ENCODE measurements around the gene STX12. TPM values are rescaled to one million over a fixed set of nuclear protein-coding genes. Genes with fewer than 3 reads are reported as not detected.

STX12 gene
- 67.5 and 76.5 TPM in 2 replicates for total RNA-seq (2014; rRNA removed; shearing (Covaris generic))

- Histone ChIP-seq H3K4me3 (peak within 1 kb of the TSS; percentile 74), H3K9me3 (replicated peaks) (no peaks in the 10 kb centered on the region), H3K27ac (peak within 1 kb of the TSS; percentile 74), H3K4me1 (replicated peaks) (peaks cover 3% of the 10 kb centered on the region; the same call in 1 of the 2 replicates), H3K27me3 (replicated peaks) (no peaks in the 10 kb centered on the region), H3K36me3 (peaks cover 25% of the 10 kb centered on the region)
- peak; percentile 99 for DNase-seq (ENCODE audit: low read depth in 1 of 2, low spot score in 2 of 2)
These were observed at the start of gene STX12 for GRCh38 chr1:27772932-27773825. Gene STX12, plus strand, starts transcription at chr1:27773219. Its CDS starts 89 bp downstream, at chr1:27773308.

- Histone ChIP-seq H3K27me3 (replicated peaks) (no peaks in the 10 kb centered on the region), H3K27ac (peak overlapping the region; percentile 53), H3K9me3 (replicated peaks) (no peaks in the 10 kb centered on the region), H3K4me3 (peak overlapping the region; percentile 74), H3K4me1 (replicated peaks) (peaks cover 10% of the 10 kb centered on the region), H3K36me3 (peaks cover 7% of the 10 kb centered on the region; the same call in 1 of the 2 replicates)
- no peak for DNase-seq (ENCODE audit: low read depth in 1 of 2, low spot score in 2 of 2)
These were observed 48.1 kb upstream of the STX12 start for GRCh38 chr1:27724961-27725373.

GRCh38 chr1:27725374-27726172 is 47.4 kb upstream of the STX12 start, which contains the start of gene FAM76A:
Gene FAM76A, plus strand, starts transcription at chr1:27725961. Its CDS starts 120 bp downstream, at chr1:27726081.
- Histone ChIP-seq H3K4me1 (replicated peaks) (peaks cover 10% of the 10 kb centered on the region), H3K4me3 (peak within 1 kb of the TSS; percentile 74), H3K27ac (peak within 1 kb of the TSS; percentile 53), H3K27me3 (replicated peaks) (no peaks in the 10 kb centered on the region), H3K36me3 (peaks cover 7% of the 10 kb centered on the region; the same call in 1 of the 2 replicates), H3K9me3 (replicated peaks) (no peaks in the 10 kb centered on the region)
- DNase-seq (ENCODE audit: low read depth in 1 of 2, low spot score in 2 of 2), result peak; percentile 99

- Histone ChIP-seq H3K4me3 (peak overlapping the region; percentile 74), H3K27ac (peak overlapping the region; percentile 39), H3K27me3 (replicated peaks) (no peaks in the 10 kb centered on the region), H3K36me3 (peaks cover 7% of the 10 kb centered on the region; the same call in 1 of the 2 replicates), H3K9me3 (replicated peaks) (no peaks in the 10 kb centered on the region), H3K4me1 (replicated peaks) (peaks cover 10% of the 10 kb centered on the region)
- peak; percentile 73 to 82 for DNase-seq (ENCODE audit: low read depth in 1 of 2, low spot score in 2 of 2)
These were observed 46.6 kb upstream of the STX12 start for GRCh38 chr1:27726173-27727044.

GRCh38 chr1:27727126-27727525 is 45.9 kb upstream of the STX12 start:
- peaks cover 11% of the 10 kb centered on the region; the same call in 1 of the 2 replicates for H3K36me3 ChIP-seq
- H3K9me3 ChIP-seq (replicated peaks), result no peaks in the 10 kb centered on the region
- peak overlapping the region; percentile 74; the same call in 1 of the 2 replicates for H3K4me3 ChIP-seq
- H3K4me1 ChIP-seq (replicated peaks), result peaks cover 10% of the 10 kb centered on the region
- DNase-seq (ENCODE audit: low read depth in 1 of 2, low spot score in 2 of 2), result no peak
- no peaks in the 10 kb centered on the region for H3K27me3 ChIP-seq (replicated peaks)
- H3K27ac ChIP-seq, result no peak overlapping the region

- Histone ChIP-seq H3K4me3 (no peak overlapping the region), H3K4me1 (replicated peaks) (no peaks in the 10 kb centered on the region), H3K36me3 (peaks cover 35% of the 10 kb centered on the region), H3K27me3 (replicated peaks) (no peaks in the 10 kb centered on the region), H3K9me3 (replicated peaks) (no peaks in the 10 kb centered on the region), H3K27ac (no peak overlapping the region)
- DNase-seq (ENCODE audit: low read depth in 1 of 2, low spot score in 2 of 2), result no peak
These were observed 36.8 kb upstream of the STX12 start for GRCh38 chr1:27736252-27736651.

- no peaks in the 10 kb centered on the region for H3K27me3 ChIP-seq (replicated peaks)
- DNase-seq (ENCODE audit: low read depth in 1 of 2, low spot score in 2 of 2), result no peak
- H3K4me3 ChIP-seq, result no peak overlapping the region
- H3K27ac ChIP-seq, result no peak overlapping the region
- no peaks in the 10 kb centered on the region for H3K4me1 ChIP-seq (replicated peaks)
- H3K36me3 ChIP-seq, result peaks cover 32% of the 10 kb centered on the region
- H3K9me3 ChIP-seq (replicated peaks), result no peaks in the 10 kb centered on the region
These were observed 31.9 kb upstream of the STX12 start for GRCh38 chr1:27741121-27741520.

GRCh38 chr1:27744556-27744955 is 28.5 kb upstream of the STX12 start:
- H3K27ac ChIP-seq, result no peak overlapping the region
- DNase-seq (ENCODE audit: low read depth in 1 of 2, low spot score in 2 of 2), result no peak
- H3K4me3 ChIP-seq, result no peak overlapping the region
- H3K9me3 ChIP-seq (replicated peaks), result no peaks in the 10 kb centered on the region
- H3K27me3 ChIP-seq (replicated peaks), result no peaks in the 10 kb centered on the region
- peaks cover 34% of the 10 kb centered on the region for H3K36me3 ChIP-seq
- no peaks in the 10 kb centered on the region for H3K4me1 ChIP-seq (replicated peaks)

- no peak overlapping the region for H3K27ac ChIP-seq
- DNase-seq (ENCODE audit: low read depth in 1 of 2, low spot score in 2 of 2), result no peak
- H3K36me3 ChIP-seq, result peaks cover 38% of the 10 kb centered on the region
- H3K4me1 ChIP-seq (replicated peaks), result no peaks in the 10 kb centered on the region
- H3K27me3 ChIP-seq (replicated peaks), result no peaks in the 10 kb centered on the region
- H3K4me3 ChIP-seq, result no peak overlapping the region
- H3K9me3 ChIP-seq (replicated peaks), result no peaks in the 10 kb centered on the region
These were observed 27.6 kb upstream of the STX12 start for GRCh38 chr1:27745466-27745865.

- no peaks in the 10 kb centered on the region for H3K27me3 ChIP-seq (replicated peaks)
- DNase-seq (ENCODE audit: low read depth in 1 of 2, low spot score in 2 of 2), result no peak
- no peak overlapping the region for H3K27ac ChIP-seq
- H3K4me3 ChIP-seq, result no peak overlapping the region
- no peaks in the 10 kb centered on the region for H3K4me1 ChIP-seq (replicated peaks)
- peaks cover 47% of the 10 kb centered on the region for H3K36me3 ChIP-seq
- H3K9me3 ChIP-seq (replicated peaks), result no peaks in the 10 kb centered on the region
These were observed 20.7 kb upstream of the STX12 start for GRCh38 chr1:27752360-27752759.

- H3K4me1 ChIP-seq (replicated peaks), result no peaks in the 10 kb centered on the region
- H3K36me3 ChIP-seq, result peaks cover 41% of the 10 kb centered on the region
- DNase-seq (ENCODE audit: low read depth in 1 of 2, low spot score in 2 of 2), result no peak
- no peak overlapping the region for H3K27ac ChIP-seq
- H3K4me3 ChIP-seq, result no peak overlapping the region
- no peaks in the 10 kb centered on the region for H3K27me3 ChIP-seq (replicated peaks)
- H3K9me3 ChIP-seq (replicated peaks), result no peaks in the 10 kb centered on the region
These were observed 17.7 kb upstream of the STX12 start for GRCh38 chr1:27755286-27755685.

- DNase-seq (ENCODE audit: low read depth in 1 of 2, low spot score in 2 of 2), result no peak
- H3K27ac ChIP-seq, result no peak overlapping the region
- H3K9me3 ChIP-seq (replicated peaks), result no peaks in the 10 kb centered on the region
- no peak overlapping the region for H3K4me3 ChIP-seq
- H3K27me3 ChIP-seq (replicated peaks), result no peaks in the 10 kb centered on the region
- H3K4me1 ChIP-seq (replicated peaks), result no peaks in the 10 kb centered on the region
- H3K36me3 ChIP-seq, result peaks cover 36% of the 10 kb centered on the region
These were observed 17.2 kb upstream of the STX12 start for GRCh38 chr1:27755865-27756264.

- Histone ChIP-seq H3K9me3 (replicated peaks) (no peaks in the 10 kb centered on the region), H3K4me1 (replicated peaks) (no peaks in the 10 kb centered on the region), H3K27me3 (replicated peaks) (no peaks in the 10 kb centered on the region), H3K36me3 (peaks cover 25% of the 10 kb centered on the region), H3K4me3 (no peak overlapping the region), H3K27ac (no peak overlapping the region)
- no peak for DNase-seq (ENCODE audit: low read depth in 1 of 2, low spot score in 2 of 2)
These were observed 13.8 kb upstream of the STX12 start for GRCh38 chr1:27759236-27759635.
